Measurements from ENCODE around the gene SLC49A3. TPM values are rescaled to one million over a fixed set of nuclear protein-coding genes. Genes with fewer than 3 reads are reported as not detected.

The SLC49A3 gene
- total RNA-seq, 1 donor from 2014 or later = 2.3 TPM

GRCh38 chr4:680928-681645 lies 7.9 kb downstream of the SLC49A3 start:
- Mint-ChIP-seq H3K36me3 (ENCODE audit: low read depth) (no peaks in the 10 kb centered on the region), H3K27me3 (no peaks in the 10 kb centered on the region), H3K9me3 (no peaks in the 10 kb centered on the region), H3K27ac (peak overlapping the region; percentile 30), H3K4me1 (peaks cover 29% of the 10 kb centered on the region), H3K4me3 (peak overlapping the region; percentile 66)
- POLR2A ChIA-PET = interaction anchor here (0.6 to 1.2 kb wide), 6 partner anchors 10 to 24 kb away, joined by 3 to 6 read pairs (median 3); partner anchors contain the start of gene PCGF3
- intact Hi-C loops (cut with micrococcal nuclease) = no loop called here
- CTCF ChIA-PET = no interaction called here
- DNase-seq (peak; percentile 54), ATAC-seq (ENCODE audit: low read depth) (peak; percentile 63)
- TF ChIP-seq, protein P1, sequence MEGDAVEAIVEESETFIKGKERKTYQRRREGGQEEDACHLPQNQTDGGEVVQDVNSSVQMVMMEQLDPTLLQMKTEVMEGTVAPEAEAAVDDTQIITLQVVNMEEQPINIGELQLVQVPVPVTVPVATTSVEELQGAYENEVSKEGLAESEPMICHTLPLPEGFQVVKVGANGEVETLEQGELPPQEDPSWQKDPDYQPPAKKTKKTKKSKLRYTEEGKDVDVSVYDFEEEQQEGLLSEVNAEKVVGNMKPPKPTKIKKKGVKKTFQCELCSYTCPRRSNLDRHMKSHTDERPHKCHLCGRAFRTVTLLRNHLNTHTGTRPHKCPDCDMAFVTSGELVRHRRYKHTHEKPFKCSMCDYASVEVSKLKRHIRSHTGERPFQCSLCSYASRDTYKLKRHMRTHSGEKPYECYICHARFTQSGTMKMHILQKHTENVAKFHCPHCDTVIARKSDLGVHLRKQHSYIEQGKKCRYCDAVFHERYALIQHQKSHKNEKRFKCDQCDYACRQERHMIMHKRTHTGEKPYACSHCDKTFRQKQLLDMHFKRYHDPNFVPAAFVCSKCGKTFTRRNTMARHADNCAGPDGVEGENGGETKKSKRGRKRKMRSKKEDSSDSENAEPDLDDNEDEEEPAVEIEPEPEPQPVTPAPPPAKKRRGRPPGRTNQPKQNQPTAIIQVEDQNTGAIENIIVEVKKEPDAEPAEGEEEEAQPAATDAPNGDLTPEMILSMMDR (IDR thresholded peaks at IDR 0.05) = no peak

- Mint-ChIP-seq H3K36me3 (ENCODE audit: low read depth) (no peaks in the 10 kb centered on the region), H3K27me3 (no peaks in the 10 kb centered on the region), H3K4me3 (peak overlapping the region; percentile 66), H3K27ac (peak overlapping the region; percentile 30), H3K4me1 (peaks cover 34% of the 10 kb centered on the region), H3K9me3 (no peaks in the 10 kb centered on the region)
- ATAC-seq (ENCODE audit: low read depth) (peak; percentile 1), DNase-seq (no peak)
- POLR2A ChIA-PET = interaction anchor here (0.7 to 1.2 kb wide), 5 partner anchors 10 to 25 kb away, joined by 3 to 4 read pairs (median 3); partner anchors contain the start of gene PCGF3
- intact Hi-C loops (cut with micrococcal nuclease) = no loop called here
- CTCF ChIA-PET = no interaction called here
- TF ChIP-seq, protein P1 (IDR thresholded peaks at IDR 0.05) = no peak
These were observed 8.4 kb downstream of the SLC49A3 start for GRCh38 chr4:680551-680927.

- POLR2A ChIA-PET = interaction anchor here (0.9 to 1.1 kb wide), 3 partner anchors 9 to 16 kb away, joined by 3 to 4 read pairs (median 3); no protein-coding TSS in a partner anchor
- DNase-seq (no peak), ATAC-seq (ENCODE audit: low read depth) (no peak)
- Mint-ChIP-seq H3K27me3 (no peaks in the 10 kb centered on the region), H3K4me1 (peaks cover 39% of the 10 kb centered on the region), H3K36me3 (ENCODE audit: low read depth) (no peaks in the 10 kb centered on the region), H3K4me3 (no peak overlapping the region), H3K9me3 (no peaks in the 10 kb centered on the region), H3K27ac (no peak overlapping the region)
- CTCF ChIA-PET = no interaction called here
- intact Hi-C loops (cut with micrococcal nuclease) = no loop called here
- TF ChIP-seq, protein P1 (IDR thresholded peaks at IDR 0.05) = no peak
These were observed 8.9 kb downstream of the SLC49A3 start for GRCh38 chr4:680091-680490.

DNA sequence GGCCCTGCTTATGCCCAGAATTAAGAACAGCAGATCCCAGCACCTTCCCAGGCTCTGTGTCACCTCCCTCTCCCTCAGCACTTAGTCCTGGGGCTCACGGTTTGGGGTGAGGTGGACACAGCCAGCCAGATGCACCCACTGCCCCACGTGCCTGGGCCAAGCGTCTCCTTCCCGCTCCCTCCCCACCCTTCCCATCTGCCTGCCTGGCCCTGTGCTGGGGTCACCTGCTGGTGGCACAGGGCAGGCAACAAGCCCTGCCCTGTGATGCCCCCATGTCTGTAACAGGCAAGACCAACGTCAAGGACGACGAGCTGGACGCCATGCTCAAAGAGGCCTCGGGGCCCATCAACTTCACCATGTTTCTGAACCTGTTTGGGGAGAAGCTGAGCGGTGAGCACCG lies 9.3 kb downstream of the SLC49A3 start:
- intact Hi-C loops (cut with micrococcal nuclease) = no loop called here
- no peaks in the 10 kb centered on the region for H3K36me3 Mint-ChIP-seq (ENCODE audit: low read depth)
- no peak for DNase-seq
- H3K4me3 Mint-ChIP-seq = no peak overlapping the region
- no peaks in the 10 kb centered on the region for H3K9me3 Mint-ChIP-seq
- no peak overlapping the region for H3K27ac Mint-ChIP-seq
- H3K4me1 Mint-ChIP-seq = peaks cover 39% of the 10 kb centered on the region
- TF ChIP-seq, protein P1 (IDR thresholded peaks at IDR 0.05) = no peak
- ChIA-PET POLR2A (no interaction called here), CTCF (no interaction called here)
- no peaks in the 10 kb centered on the region for H3K27me3 Mint-ChIP-seq
- ATAC-seq (ENCODE audit: low read depth) = no peak

GRCh38 chr4:679104-679481 lies 9.9 kb downstream of the SLC49A3 start:
- POLR2A ChIA-PET = interaction anchor here (0.6 to 0.9 kb wide), 2 partner anchors 22 to 331 kb away, joined by 3 to 4 read pairs; no protein-coding TSS in a partner anchor
- Mint-ChIP-seq H3K4me1 (peaks cover 39% of the 10 kb centered on the region), H3K36me3 (ENCODE audit: low read depth) (peaks cover under 1% of the 10 kb centered on the region), H3K27ac (no peak overlapping the region), H3K4me3 (no peak overlapping the region), H3K27me3 (no peaks in the 10 kb centered on the region), H3K9me3 (no peaks in the 10 kb centered on the region)
- TF ChIP-seq, protein P1 (IDR thresholded peaks at IDR 0.05) = no peak
- intact Hi-C loops (cut with micrococcal nuclease) = no loop called here
- CTCF ChIA-PET = interaction anchor here (1.3 kb wide), 1 partner anchor 64 kb away, joined by 3 read pairs; no protein-coding TSS in a partner anchor
- no peak for ATAC-seq (ENCODE audit: low read depth)
- no peak for DNase-seq
